ENCODE results near the gene AP1S3. TPM values are rescaled to one million over a fixed set of nuclear protein-coding genes. Genes with fewer than 3 reads are reported as not detected.
"Not testable (repeated sequence)": the region's sequence is repeated elsewhere in the genome, so short reads cannot be mapped to it uniquely, and the experiment has no call there.

Gene AP1S3
- total RNA-seq, 2 experiments from 2014 or later = 8.8 to 10.1 TPM

DNA sequence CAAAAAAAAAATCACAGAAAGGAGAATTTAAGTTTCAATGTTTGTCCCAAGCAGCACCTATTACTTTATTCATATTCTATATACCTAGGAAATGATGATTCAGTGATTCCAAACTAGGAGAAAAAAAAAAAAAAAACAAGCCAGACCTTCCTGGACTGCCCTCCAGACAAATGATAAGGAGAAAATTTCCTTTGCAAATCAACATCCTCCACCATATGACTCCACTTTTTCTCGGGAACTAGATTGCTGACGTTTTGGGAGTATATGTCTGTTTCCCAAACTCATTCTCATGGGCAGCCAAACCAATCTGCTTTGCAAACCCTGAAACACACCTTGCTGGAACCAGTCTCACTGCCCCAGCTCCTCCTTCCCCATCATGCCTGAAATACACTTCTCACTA, 16.8 kb downstream of the AP1S3 start:
- Mint-ChIP-seq H3K27me3 (no peaks in the 10 kb centered on the region), H3K9me3 (ENCODE audit: low read depth) (no peaks in the 10 kb centered on the region), H3K4me3 (no peak overlapping the region), H3K36me3 (ENCODE audit: low read depth) (peaks cover 1% of the 10 kb centered on the region), H3K27ac (no peak overlapping the region), H3K4me1 (peaks cover 7% of the 10 kb centered on the region)
- POLR2A ChIA-PET = no interaction called here
- no peak for DNase-seq
- CTCF ChIA-PET = no interaction called here
- intact Hi-C loops (cut with DNase I, micrococcal nuclease) = no loop called here
- ATAC-seq = no peak

GRCh38 chr2:223819891-223820290, 17.5 kb downstream of the AP1S3 start:
- Mint-ChIP-seq H3K27me3 (no peaks in the 10 kb centered on the region), H3K36me3 (ENCODE audit: low read depth) (no peaks in the 10 kb centered on the region), H3K27ac (no peak overlapping the region), H3K9me3 (ENCODE audit: low read depth) (no peaks in the 10 kb centered on the region), H3K4me1 (peaks cover 13% of the 10 kb centered on the region), H3K4me3 (no peak overlapping the region)
- intact Hi-C loops (cut with DNase I, micrococcal nuclease) = no loop called here
- ChIA-PET POLR2A (no interaction called here), CTCF (interaction anchor here (0.8 kb wide), 1 partner anchor 41 kb away, joined by 3 read pairs; no protein-coding TSS in a partner anchor)
- DNase-seq (no peak), ATAC-seq (no peak)

DNA sequence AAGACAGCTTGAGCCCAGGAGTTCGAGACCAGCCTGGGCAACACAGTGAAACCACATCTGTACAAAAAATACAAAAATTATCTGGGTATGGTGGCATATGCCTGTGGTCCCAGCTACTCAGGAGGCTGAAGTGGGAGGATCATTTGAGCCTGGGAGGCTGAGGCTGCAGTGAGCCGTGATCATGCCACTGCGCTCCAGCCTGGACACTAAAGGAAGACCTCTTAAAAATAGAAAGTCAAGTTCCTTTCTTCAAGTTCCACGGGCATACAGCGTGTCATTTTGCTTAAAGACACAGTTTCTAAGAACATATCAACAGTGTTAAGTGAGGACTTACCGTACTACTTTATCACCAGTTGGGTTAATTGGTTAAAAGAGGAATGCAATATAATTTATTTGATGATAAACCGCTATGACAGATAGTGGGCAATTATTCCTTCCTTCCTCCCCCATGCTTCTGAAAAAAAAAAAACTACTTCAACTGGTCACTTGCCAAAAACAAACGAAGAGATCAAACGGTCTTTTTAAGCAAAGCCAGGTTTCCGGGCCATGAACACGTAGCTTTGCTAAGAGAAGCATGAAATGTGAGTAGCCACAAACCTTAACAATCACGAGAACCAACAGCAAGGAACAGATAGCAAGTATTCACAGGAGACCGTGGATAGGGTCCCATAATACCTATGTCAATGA, 21.4 kb downstream of the AP1S3 start:
- H3K27me3 Mint-ChIP-seq = no peaks in the 10 kb centered on the region
- H3K4me1 Mint-ChIP-seq = peaks cover 21% of the 10 kb centered on the region
- H3K27ac Mint-ChIP-seq = peak overlapping the region; percentile 39
- intact Hi-C loops (cut with DNase I, micrococcal nuclease) = loop anchor here in 1 of 2 experiments (1.0 to 2.0 kb wide), 2 partner anchors 21 to 121 kb away; partner anchors contain the start of gene AP1S3
- no peak overlapping the region for H3K4me3 Mint-ChIP-seq
- no peaks in the 10 kb centered on the region for H3K36me3 Mint-ChIP-seq (ENCODE audit: low read depth)
- DNase-seq = no peak
- no peaks in the 10 kb centered on the region for H3K9me3 Mint-ChIP-seq (ENCODE audit: low read depth)
- no peak for ATAC-seq
- ChIA-PET CTCF (interaction anchor here (1.8 kb wide), 1 partner anchor 37 kb away, joined by 4 read pairs; no protein-coding TSS in a partner anchor), POLR2A (no interaction called here)

DNA sequence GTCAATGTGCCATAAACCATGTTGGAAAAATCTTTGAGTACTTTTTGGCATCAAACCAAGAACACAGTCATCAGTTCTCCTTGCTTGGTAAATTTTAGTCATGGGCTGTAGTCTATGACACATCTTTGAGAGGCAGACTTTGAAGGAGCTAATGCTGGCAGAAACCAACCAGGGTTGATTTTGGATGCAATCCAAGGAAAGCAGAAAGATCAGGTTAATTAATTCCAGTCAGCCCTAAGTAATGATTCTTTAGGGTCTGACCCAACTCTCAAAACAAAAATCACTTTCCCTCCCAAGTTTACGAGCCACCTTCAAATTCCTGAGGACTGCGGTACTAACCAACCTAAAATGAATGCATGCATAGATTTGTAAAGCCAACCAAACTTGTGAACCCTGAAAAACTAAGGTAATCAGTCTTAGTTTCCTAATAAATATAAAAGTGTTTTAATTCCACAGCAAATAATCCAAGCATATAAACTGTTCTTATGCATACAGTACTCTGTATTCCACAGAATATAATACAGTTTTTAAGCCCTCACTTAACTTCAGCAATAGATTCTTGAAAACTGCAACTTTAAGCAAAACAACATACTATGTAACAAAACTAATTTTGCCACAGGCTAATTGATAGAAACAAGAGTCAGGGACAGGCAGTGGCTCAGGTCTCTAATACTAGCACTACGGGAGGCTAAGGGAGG, 22.0 kb downstream of the AP1S3 start:
- DNase-seq = peak; percentile 14
- ATAC-seq = peak; percentile 88
- intact Hi-C loops (cut with DNase I, micrococcal nuclease) = loop anchor here in 1 of 2 experiments (1.0 to 2.0 kb wide), 2 partner anchors 22 to 121 kb away; partner anchors contain the start of gene AP1S3
- Mint-ChIP-seq H3K4me3 (no peak overlapping the region), H3K27ac (peak overlapping the region; percentile 5), H3K4me1 (peaks cover 18% of the 10 kb centered on the region), H3K27me3 (no peaks in the 10 kb centered on the region), H3K9me3 (ENCODE audit: low read depth) (no peaks in the 10 kb centered on the region), H3K36me3 (ENCODE audit: low read depth) (no peaks in the 10 kb centered on the region)
- ChIA-PET POLR2A (no interaction called here), CTCF (interaction anchor here (1.8 kb wide), 1 partner anchor 37 kb away, joined by 4 read pairs; no protein-coding TSS in a partner anchor)

- ATAC-seq; H3K9me3 Mint-ChIP-seq (ENCODE audit: low read depth); H3K36me3 Mint-ChIP-seq (ENCODE audit: low read depth); POLR2A ChIA-PET; DNase-seq; H3K4me3 Mint-ChIP-seq; H3K27me3 Mint-ChIP-seq: not testable (repeated sequence)
- H3K4me1 Mint-ChIP-seq = peaks cover 18% of the 10 kb centered on the region
- intact Hi-C loops (cut with DNase I, micrococcal nuclease) = loop anchor here in 1 of 2 experiments (1.0 to 2.0 kb wide), 2 partner anchors 23 to 122 kb away; partner anchors contain the start of gene AP1S3
- CTCF ChIA-PET = interaction anchor here (1.8 kb wide), 1 partner anchor 36 kb away, joined by 4 read pairs; no protein-coding TSS in a partner anchor
- H3K27ac Mint-ChIP-seq = peak overlapping the region; percentile 5
Observed at GRCh38 chr2:223814764-223815163, 22.6 kb downstream of the AP1S3 start.

- H3K27me3 Mint-ChIP-seq = no peaks in the 10 kb centered on the region
- H3K9me3 Mint-ChIP-seq (ENCODE audit: low read depth) = no peaks in the 10 kb centered on the region
- no peak overlapping the region for H3K27ac Mint-ChIP-seq
- no peak overlapping the region for H3K4me3 Mint-ChIP-seq
- peaks cover 18% of the 10 kb centered on the region for H3K4me1 Mint-ChIP-seq
- ChIA-PET CTCF (interaction anchor here (0.6 kb wide), 1 partner anchor 29 kb away, joined by 3 read pairs; no protein-coding TSS in a partner anchor), POLR2A (no interaction called here)
- ATAC-seq (no peak), DNase-seq (no peak)
- no peaks in the 10 kb centered on the region for H3K36me3 Mint-ChIP-seq (ENCODE audit: low read depth)
- intact Hi-C loops (cut with DNase I, micrococcal nuclease) = no loop called here
Observed at GRCh38 chr2:223813329-223813728, 24.1 kb downstream of the AP1S3 start.

DNA sequence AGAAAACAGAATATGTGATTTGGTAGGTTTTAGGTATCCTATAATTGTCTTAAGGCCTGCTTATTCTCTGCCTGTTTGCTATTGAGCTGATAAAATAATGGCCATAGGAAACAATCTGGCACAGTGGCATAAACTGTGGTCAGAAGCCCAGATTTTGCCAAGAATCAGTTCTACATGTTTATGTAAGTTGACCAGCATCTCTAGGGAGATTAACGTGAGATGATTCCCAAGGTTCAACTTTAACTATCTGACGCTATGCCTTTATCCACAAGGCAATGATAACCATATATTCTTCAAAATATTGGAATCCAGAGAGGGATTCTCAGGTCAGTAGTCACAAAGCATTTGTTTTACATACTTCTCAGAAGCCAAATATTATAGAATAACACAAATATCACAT, 25.6 kb downstream of the AP1S3 start:
- H3K36me3 Mint-ChIP-seq (ENCODE audit: low read depth) = no peaks in the 10 kb centered on the region
- POLR2A ChIA-PET = no interaction called here

GRCh38 chr2:223805008-223805407, 32.4 kb downstream of the AP1S3 start:
- ChIA-PET POLR2A (no interaction called here), CTCF (no interaction called here)
- H3K4me3 Mint-ChIP-seq = no peak overlapping the region
- H3K4me1 Mint-ChIP-seq = peaks cover 15% of the 10 kb centered on the region
- ATAC-seq (no peak), DNase-seq (no peak)
- H3K27ac Mint-ChIP-seq = no peak overlapping the region
- H3K9me3 Mint-ChIP-seq (ENCODE audit: low read depth) = no peaks in the 10 kb centered on the region
- no peaks in the 10 kb centered on the region for H3K36me3 Mint-ChIP-seq (ENCODE audit: low read depth)
- intact Hi-C loops (cut with DNase I, micrococcal nuclease) = no loop called here
- no peaks in the 10 kb centered on the region for H3K27me3 Mint-ChIP-seq

More for the DNA sequence above, 25.6 kb downstream of the AP1S3 start:
- ATAC-seq (no peak), DNase-seq (no peak)
- no peaks in the 10 kb centered on the region for H3K27me3 Mint-ChIP-seq
- intact Hi-C loops (cut with DNase I, micrococcal nuclease) = no loop called here
- peaks cover 22% of the 10 kb centered on the region for H3K4me1 Mint-ChIP-seq
- no peak overlapping the region for H3K4me3 Mint-ChIP-seq
- no peak overlapping the region for H3K27ac Mint-ChIP-seq
- H3K9me3 Mint-ChIP-seq (ENCODE audit: low read depth) = no peaks in the 10 kb centered on the region
- CTCF ChIA-PET = no interaction called here

DNA sequence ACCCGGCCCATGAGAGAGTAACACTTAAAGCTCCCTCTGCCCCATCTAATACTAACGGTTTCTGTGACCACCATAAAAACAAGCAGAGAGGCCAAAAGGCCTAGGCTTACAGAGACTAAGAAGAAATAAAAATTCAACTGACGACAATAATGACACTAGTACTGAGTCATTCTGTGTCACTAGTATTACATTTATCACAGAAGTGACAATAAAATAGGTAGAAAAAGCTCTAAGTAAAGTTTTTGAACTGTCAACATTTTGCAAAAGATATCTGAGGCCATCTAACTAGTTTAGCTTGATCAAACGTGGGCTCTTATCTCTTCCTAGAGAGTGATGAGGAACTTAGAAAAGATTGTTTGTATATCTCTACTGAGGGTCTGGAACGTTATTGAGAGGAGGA, 35.6 kb downstream of the AP1S3 start:
- peak overlapping the region; percentile 29 for H3K27ac Mint-ChIP-seq
- ChIA-PET CTCF (interaction anchor here (0.9 kb wide), 1 partner anchor 15 kb away, joined by 3 read pairs; no protein-coding TSS in a partner anchor), POLR2A (interaction anchor here (0.5 kb wide), 1 partner anchor 1198 kb away, joined by 5 read pairs; no protein-coding TSS in a partner anchor)
- peaks cover 12% of the 10 kb centered on the region for H3K4me1 Mint-ChIP-seq
- H3K27me3 Mint-ChIP-seq = no peaks in the 10 kb centered on the region
- DNase-seq = no peak
- intact Hi-C loops (cut with DNase I, micrococcal nuclease) = no loop called here
- H3K4me3 Mint-ChIP-seq = no peak overlapping the region
- no peaks in the 10 kb centered on the region for H3K36me3 Mint-ChIP-seq (ENCODE audit: low read depth)
- H3K9me3 Mint-ChIP-seq (ENCODE audit: low read depth) = no peaks in the 10 kb centered on the region
- ATAC-seq = no peak

DNA sequence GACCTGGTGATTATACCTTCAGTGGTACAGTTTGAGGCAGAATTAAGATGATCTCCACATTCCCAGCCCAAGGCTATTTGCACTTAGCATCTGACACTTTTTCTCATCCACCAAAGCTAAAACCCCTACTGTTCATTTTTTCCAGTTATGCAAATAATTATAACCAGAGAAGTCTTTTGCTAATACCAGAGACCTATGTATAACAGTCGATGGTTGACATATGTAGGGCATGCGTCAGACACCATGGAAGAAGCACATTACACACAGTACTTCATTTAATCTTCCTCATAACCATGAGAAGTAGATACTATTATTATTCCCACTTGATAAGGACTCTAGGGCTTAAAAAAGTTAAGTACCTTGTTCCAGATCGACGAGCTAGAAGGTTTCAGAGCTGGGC, 36.5 kb downstream of the AP1S3 start:
- no peaks in the 10 kb centered on the region for H3K27me3 Mint-ChIP-seq
- no peak for ATAC-seq
- H3K4me3 Mint-ChIP-seq = no peak overlapping the region
- H3K36me3 Mint-ChIP-seq (ENCODE audit: low read depth) = no peaks in the 10 kb centered on the region
- peaks cover 11% of the 10 kb centered on the region for H3K4me1 Mint-ChIP-seq
- POLR2A ChIA-PET = interaction anchor here (0.5 kb wide), 1 partner anchor 1199 kb away, joined by 5 read pairs; no protein-coding TSS in a partner anchor
- H3K9me3 Mint-ChIP-seq (ENCODE audit: low read depth) = no peaks in the 10 kb centered on the region
- no peak for DNase-seq
- CTCF ChIA-PET = interaction anchor here (0.9 kb wide), 1 partner anchor 16 kb away, joined by 3 read pairs; no protein-coding TSS in a partner anchor
- intact Hi-C loops (cut with DNase I, micrococcal nuclease) = no loop called here
- H3K27ac Mint-ChIP-seq = no peak overlapping the region

DNA sequence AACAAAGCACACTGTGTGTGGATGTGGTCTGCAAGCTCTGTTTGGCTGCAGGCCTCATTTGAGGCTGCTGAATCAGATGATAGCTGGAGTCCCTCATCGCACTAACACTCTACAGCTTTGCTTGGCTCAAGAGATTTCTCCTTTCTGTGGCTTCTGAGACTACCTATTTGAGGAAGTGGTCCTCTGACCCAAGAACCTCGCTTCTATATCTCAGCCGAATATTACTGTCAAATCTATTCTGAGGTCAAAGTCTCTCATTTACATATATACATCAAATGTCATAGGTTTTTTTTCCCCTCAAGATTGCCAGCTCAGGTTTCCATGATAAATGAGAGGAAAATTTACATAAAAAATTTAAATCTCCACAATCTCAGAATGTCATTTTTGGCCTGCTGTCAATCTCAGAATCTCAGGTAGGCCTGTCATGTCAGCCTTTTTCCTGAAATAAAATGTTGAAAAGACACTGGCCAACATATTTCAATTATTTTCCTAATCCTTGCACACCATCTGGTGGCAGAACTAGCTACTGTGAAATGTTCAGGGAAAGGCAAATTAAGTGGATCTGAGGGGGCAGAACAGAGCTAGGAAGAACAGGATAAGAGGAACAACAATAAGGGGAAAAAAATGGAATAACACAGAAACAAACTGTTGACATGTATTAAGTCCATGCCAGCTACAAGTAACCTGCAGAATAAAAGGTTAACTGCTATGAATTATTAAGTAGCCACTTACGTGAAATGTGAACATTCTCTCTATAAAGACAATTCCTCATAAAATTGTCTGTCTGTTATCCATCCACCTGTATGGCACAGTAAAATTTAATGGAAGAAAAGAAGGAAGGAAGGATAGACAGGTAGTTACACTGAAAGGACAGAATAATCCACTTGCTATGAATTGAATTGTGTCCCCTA, 39.3 kb downstream of the AP1S3 start:
- no peaks in the 10 kb centered on the region for H3K36me3 Mint-ChIP-seq (ENCODE audit: low read depth)
- peaks cover 5% of the 10 kb centered on the region for H3K4me1 Mint-ChIP-seq
- ATAC-seq (no peak), DNase-seq (no peak)
- H3K27me3 Mint-ChIP-seq = no peaks in the 10 kb centered on the region
- H3K4me3 Mint-ChIP-seq = no peak overlapping the region
- CTCF ChIA-PET = interaction anchor here (0.6 to 1.3 kb wide), 5 partner anchors 9 to 826 kb away, joined by 3 to 5 read pairs (median 3); no protein-coding TSS in a partner anchor
- H3K9me3 Mint-ChIP-seq (ENCODE audit: low read depth) = peaks cover 3% of the 10 kb centered on the region
- H3K27ac Mint-ChIP-seq = no peak overlapping the region
- intact Hi-C loops (cut with DNase I, micrococcal nuclease) = no loop called here
- POLR2A ChIA-PET = no interaction called here

Measured in activated CD4-positive, alpha-beta T cell treated with anti-CD3 and anti-CD28 coated beads for 36 hours (primary cell).